Calu3 (cell line): Measurements from ENCODE around the gene HTATSF1. TPM values are rescaled to one million over a fixed set of nuclear protein-coding genes. Genes with fewer than 3 reads are reported as not detected.

Source experiments
- BruUV-seq: library from RNA; stranded (reverse); fragments of 400-500 nt; replicated peaks from 2 replicates; lab custom pipeline; 2021; lab: Mats Ljungman, UMichigan
- CTCF ChIA-PET: fragments of 300-600 bp; sonication (Branson Sonifier 250); formaldehyde crosslinking; loops from one replicate; lab custom pipeline; 2022; ENCODE audit warnings: antibody characterized with exemption; lab: Charles Lee
- DNase-seq: peaks from one replicate; pipeline ENCODE4 v3.0.0; 2022
- H3K27ac Mint-ChIP-seq: one replicate; pipeline ENCODE4 v1.8.0; 2022; ENCODE audit warnings: mixed read lengths; ENCODE audit not compliant: unreplicated experiment
- H3K27me3 Mint-ChIP-seq: one replicate; pipeline ENCODE4 v1.8.0; 2022; ENCODE audit warnings: mixed read lengths; ENCODE audit not compliant: unreplicated experiment
- H3K36me3 Mint-ChIP-seq: one replicate; pipeline ENCODE4 v1.8.0; 2022; ENCODE audit warnings: mild to moderate bottlenecking, moderate library complexity, mixed read lengths; ENCODE audit not compliant: insufficient read depth, unreplicated experiment
- H3K4me1 Mint-ChIP-seq: one replicate; pipeline ENCODE4 v1.8.0; 2022; ENCODE audit warnings: mild to moderate bottlenecking, low read depth, mixed read lengths; ENCODE audit not compliant: unreplicated experiment
- H3K4me3 Mint-ChIP-seq: one replicate; pipeline ENCODE4 v1.8.0; 2022; ENCODE audit warnings: mild to moderate bottlenecking, low read depth, moderate library complexity, mixed read lengths; ENCODE audit not compliant: unreplicated experiment
- H3K9me3 Mint-ChIP-seq: one replicate; pipeline ENCODE4 v1.8.0; 2022; ENCODE audit warnings: low read depth, mixed read lengths; ENCODE audit not compliant: unreplicated experiment
- intact Hi-C: fragments of 100-400 bp; cut with micrococcal nuclease; formaldehyde crosslinking; loops from one replicate; pipeline ENCODE4 v1.10.0; 2022; ENCODE audit not compliant: unreplicated experiment
- total RNA-seq: library from RNA; stranded (reverse); gene quantifications from 2 replicates; pipeline ENCODE4 v1.2.3, GENCODE V29; 2022
- TF ChIP-seq, protein P1 (sequence below): fragments of 200-600 bp; IDR thresholded peaks from one replicate; pipeline ENCODE4 v1.8.0; 2022; ENCODE audit warnings: antibody characterized with exemption; ENCODE audit not compliant: unreplicated experiment

Gene HTATSF1
- total RNA-seq, 1 experiment from 2014 or later, result 46.0 TPM

GRCh38 chrX:136473663-136474062, 23.7 kb upstream of the HTATSF1 start:
- H3K9me3 Mint-ChIP-seq, result no peaks in the 10 kb centered on the region
- H3K4me3 Mint-ChIP-seq, result no peak overlapping the region
- peaks cover 14% of the 10 kb centered on the region for H3K27me3 Mint-ChIP-seq
- DNase-seq, result no peak
- H3K36me3 Mint-ChIP-seq, result no peaks in the 10 kb centered on the region
- CTCF ChIA-PET, result no interaction called here
- BruUV-seq, result no TSS peak
- H3K27ac Mint-ChIP-seq, result no peak overlapping the region
- H3K4me1 Mint-ChIP-seq, result no peaks in the 10 kb centered on the region
- TF ChIP-seq, protein P1, sequence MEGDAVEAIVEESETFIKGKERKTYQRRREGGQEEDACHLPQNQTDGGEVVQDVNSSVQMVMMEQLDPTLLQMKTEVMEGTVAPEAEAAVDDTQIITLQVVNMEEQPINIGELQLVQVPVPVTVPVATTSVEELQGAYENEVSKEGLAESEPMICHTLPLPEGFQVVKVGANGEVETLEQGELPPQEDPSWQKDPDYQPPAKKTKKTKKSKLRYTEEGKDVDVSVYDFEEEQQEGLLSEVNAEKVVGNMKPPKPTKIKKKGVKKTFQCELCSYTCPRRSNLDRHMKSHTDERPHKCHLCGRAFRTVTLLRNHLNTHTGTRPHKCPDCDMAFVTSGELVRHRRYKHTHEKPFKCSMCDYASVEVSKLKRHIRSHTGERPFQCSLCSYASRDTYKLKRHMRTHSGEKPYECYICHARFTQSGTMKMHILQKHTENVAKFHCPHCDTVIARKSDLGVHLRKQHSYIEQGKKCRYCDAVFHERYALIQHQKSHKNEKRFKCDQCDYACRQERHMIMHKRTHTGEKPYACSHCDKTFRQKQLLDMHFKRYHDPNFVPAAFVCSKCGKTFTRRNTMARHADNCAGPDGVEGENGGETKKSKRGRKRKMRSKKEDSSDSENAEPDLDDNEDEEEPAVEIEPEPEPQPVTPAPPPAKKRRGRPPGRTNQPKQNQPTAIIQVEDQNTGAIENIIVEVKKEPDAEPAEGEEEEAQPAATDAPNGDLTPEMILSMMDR, result no peak
- intact Hi-C loops, result no loop called here

DNA sequence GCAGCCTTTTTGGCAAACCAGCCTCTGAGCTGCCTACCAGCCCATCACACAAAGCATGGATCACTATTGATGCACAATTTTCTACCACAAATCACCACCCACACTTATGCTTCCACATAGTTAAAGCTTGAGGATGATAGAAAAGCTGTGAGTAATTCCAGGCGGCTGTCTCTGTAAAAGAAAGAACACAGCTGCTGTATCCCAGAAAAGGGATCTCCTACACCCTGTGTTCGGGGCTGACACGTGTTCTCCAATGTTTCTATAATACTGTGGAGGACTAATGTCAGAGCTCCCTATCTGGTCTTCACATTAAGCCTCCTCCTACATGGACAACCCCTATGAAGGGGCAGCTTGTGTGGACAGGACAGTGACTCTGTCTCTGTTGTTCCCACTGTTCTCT, 22.2 kb upstream of the HTATSF1 start:
- Mint-ChIP-seq H3K9me3 (no peaks in the 10 kb centered on the region), H3K27ac (no peak overlapping the region), H3K4me1 (no peaks in the 10 kb centered on the region), H3K4me3 (no peak overlapping the region), H3K27me3 (peaks cover 14% of the 10 kb centered on the region), H3K36me3 (no peaks in the 10 kb centered on the region)
- DNase-seq, result no peak
- no TSS peak for BruUV-seq
- TF ChIP-seq, protein P1, result no peak
- intact Hi-C loops, result no loop called here
- CTCF ChIA-PET, result no interaction called here

GRCh38 chrX:136476501-136476900, 20.9 kb upstream of the HTATSF1 start:
- Mint-ChIP-seq H3K4me3 (no peak overlapping the region), H3K27me3 (peaks cover 26% of the 10 kb centered on the region), H3K4me1 (no peaks in the 10 kb centered on the region), H3K36me3 (no peaks in the 10 kb centered on the region), H3K9me3 (no peaks in the 10 kb centered on the region), H3K27ac (no peak overlapping the region)
- BruUV-seq, result no TSS peak
- intact Hi-C loops, result no loop called here
- CTCF ChIA-PET, result no interaction called here
- DNase-seq, result no peak
- TF ChIP-seq, protein P1, result no peak

DNA sequence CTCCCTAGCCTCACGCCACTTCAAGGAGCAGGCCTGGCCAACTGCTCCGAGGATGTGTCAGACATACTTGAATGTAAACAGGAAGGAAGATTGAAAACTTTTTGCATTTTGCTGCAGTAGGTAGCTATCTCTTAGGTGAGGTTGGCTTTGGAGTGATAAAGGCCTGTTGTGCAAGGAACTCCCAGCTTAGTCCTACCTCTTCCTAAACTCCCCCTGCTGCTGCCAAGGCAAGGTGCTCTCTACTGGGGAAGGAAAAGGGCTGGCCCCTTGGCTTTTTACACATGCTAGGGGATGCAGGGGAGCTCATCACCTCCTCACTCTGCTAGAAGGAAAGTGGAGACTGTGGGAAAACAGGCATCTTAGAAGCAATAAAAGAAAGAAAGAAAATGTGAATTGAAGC, 20.4 kb upstream of the HTATSF1 start:
- no peaks in the 10 kb centered on the region for H3K9me3 Mint-ChIP-seq
- no peaks in the 10 kb centered on the region for H3K4me1 Mint-ChIP-seq
- peak; percentile 23 for DNase-seq

More for the DNA sequence above, 20.4 kb upstream of the HTATSF1 start:
- no TSS peak for BruUV-seq
- TF ChIP-seq, protein P1, result peak; percentile 29
- CTCF ChIA-PET, result interaction anchor here (0.6 kb wide), 1 partner anchor 38 kb away, joined by 5 read pairs; no protein-coding TSS in a partner anchor
- H3K27ac Mint-ChIP-seq, result no peak overlapping the region
- H3K27me3 Mint-ChIP-seq, result peaks cover 26% of the 10 kb centered on the region
- intact Hi-C loops, result no loop called here
- H3K36me3 Mint-ChIP-seq, result no peaks in the 10 kb centered on the region
- no peak overlapping the region for H3K4me3 Mint-ChIP-seq
